Skeletal muscle tissue (tissue), 4 donors: ENCODE measurements around the gene PNLIPRP1. TPM values are rescaled to one million over a fixed set of nuclear protein-coding genes. Genes with fewer than 3 reads are reported as not detected.

Experiments used
- H3K27ac ChIP-seq: one replicate; pipeline ENCODE4 v1.7.0; 2013; ENCODE audit warnings: mild to moderate bottlenecking, low read depth, low read length, inconsistent platforms
- H3K27me3 ChIP-seq, 3 donors: one replicate each; pipeline ENCODE4 v1.7.0; 2013; ENCODE audit warnings: low read length in 3 of 3; ENCODE audit not compliant: control insufficient read depth in 3 of 3, insufficient read depth in 3 of 3
- H3K36me3 ChIP-seq, 3 donors: one replicate each; pipeline ENCODE4 v1.7.0; 2013; ENCODE audit warnings: low read length in 3 of 3; ENCODE audit not compliant: control insufficient read depth in 3 of 3, insufficient read depth in 3 of 3
- H3K4me1 ChIP-seq, 3 donors: one replicate each; pipeline ENCODE4 v1.7.0; 2013; ENCODE audit warnings: low read length in 3 of 3, mild to moderate bottlenecking in 3 of 3; ENCODE audit not compliant: control insufficient read depth in 3 of 3, insufficient read depth in 3 of 3
- H3K4me3 ChIP-seq, 3 donors: one replicate each; pipeline ENCODE4 v1.7.0; 2013; ENCODE audit warnings: low read length in 3 of 3
- H3K9ac ChIP-seq, 3 donors: one replicate each; pipeline ENCODE4 v1.7.0; 2013; ENCODE audit warnings: low read length in 3 of 3, mild to moderate bottlenecking in 3 of 3, moderate library complexity in 2 of 3, low read depth in 1 of 3
- H3K9me3 ChIP-seq, 3 donors: one replicate each; pipeline ENCODE4 v1.7.0; 2013; ENCODE audit warnings: low read length in 3 of 3; ENCODE audit not compliant: control insufficient read depth in 3 of 3
- total RNA-seq: library from RNA; depleted of rRNA; stranded (reverse); fragments of >200 nt; gene quantifications from one replicate; pipeline ENCODE4 v1.2.3, GENCODE V29; 2014
- donor health status: Osteomylitis.

Gene PNLIPRP1
- total RNA-seq, 1 donor from 2014 or later, result not detected

DNA sequence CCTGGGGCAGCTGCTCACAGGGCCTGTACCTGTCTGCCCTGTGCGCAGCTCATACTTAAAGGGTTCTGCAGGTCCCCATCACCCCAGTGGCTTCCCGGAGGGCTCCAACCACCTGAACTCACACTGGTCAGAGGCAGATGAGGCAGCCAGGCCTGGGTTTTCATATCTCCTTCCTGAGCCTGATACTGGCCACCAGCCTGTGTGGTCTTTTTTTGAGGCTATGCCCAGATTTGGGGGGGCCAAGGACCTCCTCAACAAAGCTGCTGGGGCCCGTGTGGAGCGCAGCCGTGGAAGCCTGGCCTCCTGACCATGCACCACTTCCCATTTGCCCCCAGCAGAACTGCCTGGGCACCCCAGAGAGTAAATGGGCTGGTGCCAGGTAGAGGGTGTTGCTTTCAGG, 55.7 kb downstream of the PNLIPRP1 start:
- H3K36me3 ChIP-seq, result no peaks in the 10 kb centered on the region
- H3K9ac ChIP-seq, result no peak overlapping the region
- H3K4me1 ChIP-seq, result no peaks in the 10 kb centered on the region
- H3K27ac ChIP-seq, result no peak overlapping the region
- H3K9me3 ChIP-seq, result peaks cover 0 to 5% (median 0%) of the 10 kb centered on the region in 3 donors
- H3K27me3 ChIP-seq, result no peaks in the 10 kb centered on the region
- no peak overlapping the region for H3K4me3 ChIP-seq

DNA sequence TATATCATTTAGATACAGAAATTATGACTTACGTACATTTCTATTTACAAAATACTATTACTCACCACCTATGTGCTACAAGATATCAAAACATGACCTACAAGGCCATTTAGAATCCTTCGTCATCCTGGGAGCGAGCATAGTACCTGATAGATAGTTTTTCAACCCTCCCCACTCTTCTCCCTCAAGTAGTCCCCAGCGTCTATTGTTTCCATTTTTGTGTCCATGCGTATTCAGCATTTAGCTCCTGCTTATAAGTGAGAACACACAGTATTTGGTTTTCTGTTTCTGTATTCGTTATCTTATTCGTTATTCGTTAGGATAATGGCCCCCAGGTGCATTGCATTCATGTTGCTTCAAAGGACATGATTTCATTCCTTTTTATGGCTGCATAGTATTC, 58.1 kb downstream of the PNLIPRP1 start:
- H3K27me3 ChIP-seq, result no peaks in the 10 kb centered on the region
- peaks cover 0 to 5% (median 0%) of the 10 kb centered on the region in 3 donors for H3K9me3 ChIP-seq
- no peak overlapping the region for H3K27ac ChIP-seq
- H3K4me1 ChIP-seq, result no peaks in the 10 kb centered on the region
- no peaks in the 10 kb centered on the region for H3K36me3 ChIP-seq
- H3K9ac ChIP-seq, result no peak overlapping the region
- H3K4me3 ChIP-seq, result no peak overlapping the region

DNA sequence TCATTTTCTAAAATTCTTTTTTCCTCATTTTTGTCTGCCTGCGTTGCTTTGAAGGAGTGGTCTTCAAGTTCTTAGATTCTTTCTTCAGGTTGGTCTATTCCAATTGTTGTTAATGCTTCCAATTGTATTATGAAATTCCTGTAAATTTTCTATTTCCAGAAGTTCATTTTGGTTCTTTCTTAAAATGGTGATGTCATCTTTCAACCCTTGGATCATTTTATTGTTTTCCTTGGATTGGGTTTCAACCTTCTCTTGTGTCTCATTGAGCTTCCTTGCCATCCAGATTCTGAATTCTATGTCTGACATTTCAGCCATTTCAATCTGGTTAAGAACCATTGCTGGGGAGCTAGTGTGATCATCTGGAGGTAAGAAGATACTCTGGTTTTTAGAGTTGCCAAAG, 63.1 kb downstream of the PNLIPRP1 start:
- Histone ChIP-seq H3K27me3 (peaks cover 0 to 4% (median 0%) of the 10 kb centered on the region in 3 donors), H3K36me3 (no peaks in the 10 kb centered on the region), H3K4me1 (no peaks in the 10 kb centered on the region), H3K27ac (no peak overlapping the region), H3K9ac (no peak overlapping the region), H3K9me3 (peaks cover 0 to 5% (median 0%) of the 10 kb centered on the region in 3 donors), H3K4me3 (no peak overlapping the region)

DNA sequence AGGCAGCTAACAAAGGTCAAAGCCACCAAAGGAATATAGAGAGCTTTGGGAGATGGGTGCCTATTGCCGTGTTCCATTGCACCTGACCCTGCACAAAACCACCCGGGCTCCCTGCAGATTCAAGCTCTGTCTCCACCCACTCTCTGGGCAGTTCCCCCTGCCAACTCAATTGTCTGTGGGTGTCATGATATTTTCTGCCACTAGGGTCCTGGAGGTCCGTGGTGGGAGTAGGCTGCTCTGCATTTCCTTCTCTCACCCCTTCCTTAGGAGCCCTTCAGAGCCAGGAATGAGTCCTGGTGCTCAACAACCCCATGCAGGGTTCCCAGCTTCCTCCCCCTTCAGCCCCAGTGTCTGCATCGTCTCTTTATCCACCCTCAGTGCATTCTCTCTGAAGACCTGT, 64.1 kb downstream of the PNLIPRP1 start:
- H3K27me3 ChIP-seq, result peaks cover 0 to 4% (median 0%) of the 10 kb centered on the region in 3 donors
- H3K9me3 ChIP-seq, result peaks cover 0 to 5% (median 0%) of the 10 kb centered on the region in 3 donors

DNA sequence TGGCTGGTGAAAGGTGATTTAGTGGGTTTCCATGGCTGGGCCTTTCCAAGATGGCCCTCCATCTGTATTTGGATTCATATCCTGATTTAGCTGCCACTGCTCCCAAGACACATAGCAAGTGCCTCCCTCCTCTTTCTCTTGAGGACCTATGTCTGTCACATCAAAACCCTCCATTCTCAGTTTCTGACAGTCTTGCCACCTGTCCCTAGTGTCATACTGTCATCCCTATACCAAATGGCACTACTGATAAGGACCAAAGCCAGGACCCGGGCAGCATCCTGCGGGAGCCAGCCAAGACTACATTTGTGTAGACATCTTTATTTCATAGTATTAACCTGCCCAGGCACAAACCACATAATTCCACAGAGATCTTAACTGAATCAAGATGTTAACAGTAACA, 64.8 kb downstream of the PNLIPRP1 start:
- Histone ChIP-seq H3K27ac (no peak overlapping the region), H3K27me3 (peaks cover 0 to 4% (median 0%) of the 10 kb centered on the region in 3 donors)

More for the DNA sequence above, 64.1 kb downstream of the PNLIPRP1 start:
- Histone ChIP-seq H3K4me1 (no peaks in the 10 kb centered on the region), H3K27ac (no peak overlapping the region), H3K9ac (no peak overlapping the region), H3K36me3 (no peaks in the 10 kb centered on the region), H3K4me3 (no peak overlapping the region)

DNA sequence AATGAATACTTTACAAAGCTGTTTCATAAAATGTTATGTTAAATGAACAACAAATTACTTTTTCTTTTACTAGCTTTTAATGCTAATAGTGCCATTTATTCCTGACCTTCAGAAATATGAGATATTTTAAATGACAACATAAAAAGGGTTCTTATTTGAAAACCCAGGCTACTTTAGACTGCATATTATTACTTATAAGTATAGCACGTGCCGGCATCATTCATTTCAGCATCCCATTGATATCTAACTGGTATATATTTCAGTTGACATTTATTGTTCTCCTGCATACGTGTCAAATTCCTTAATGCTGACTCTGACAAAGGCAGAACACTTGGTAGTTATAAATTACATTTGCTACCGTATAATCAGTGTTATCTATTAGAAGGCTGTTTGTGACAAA, 65.3 kb downstream of the PNLIPRP1 start:
- Histone ChIP-seq H3K36me3 (no peaks in the 10 kb centered on the region), H3K9ac (no peak overlapping the region), H3K27ac (no peak overlapping the region), H3K27me3 (peaks cover 0 to 4% (median 0%) of the 10 kb centered on the region in 3 donors), H3K4me1 (no peaks in the 10 kb centered on the region), H3K9me3 (no peaks in the 10 kb centered on the region), H3K4me3 (no peak overlapping the region)

More for the DNA sequence above, 64.8 kb downstream of the PNLIPRP1 start:
- H3K4me3 ChIP-seq, result no peak overlapping the region
- H3K36me3 ChIP-seq, result no peaks in the 10 kb centered on the region
- H3K4me1 ChIP-seq, result no peaks in the 10 kb centered on the region
- H3K9ac ChIP-seq, result no peak overlapping the region
- no peaks in the 10 kb centered on the region for H3K9me3 ChIP-seq

DNA sequence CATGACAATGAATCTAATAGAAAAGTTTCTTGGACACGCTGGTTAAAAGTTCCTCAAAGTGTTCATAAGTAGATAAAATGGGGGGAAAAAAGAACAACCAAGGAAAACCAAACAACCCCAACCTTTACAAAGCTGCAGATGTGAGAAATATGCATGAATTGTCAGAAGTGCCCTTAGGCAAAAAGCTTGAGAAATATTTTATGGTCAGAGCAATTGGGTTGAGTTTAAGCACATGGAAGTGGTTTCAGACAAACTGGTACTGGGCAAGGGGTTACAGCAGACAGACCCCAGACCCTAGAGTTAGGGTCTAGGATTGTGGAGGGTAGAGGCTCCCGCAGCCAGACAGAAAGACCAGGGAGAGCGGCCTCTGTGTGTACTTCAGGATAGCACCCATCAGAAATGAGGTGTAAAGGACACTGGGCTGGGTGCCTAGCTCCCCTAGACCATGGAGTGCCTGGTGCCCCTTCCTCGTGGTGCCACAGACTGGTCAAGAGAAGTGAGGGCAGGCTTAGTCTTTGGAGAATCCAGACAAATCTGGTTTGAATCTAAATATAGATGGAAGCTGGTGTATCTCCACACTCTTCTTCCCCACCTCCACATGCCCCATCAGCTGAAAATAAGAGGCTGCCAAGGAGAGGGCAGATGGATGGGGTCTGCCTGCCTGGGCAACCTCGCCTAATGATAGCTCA, 67.2 kb downstream of the PNLIPRP1 start:
- Histone ChIP-seq H3K9me3 (no peaks in the 10 kb centered on the region), H3K27ac (no peak overlapping the region), H3K9ac (no peak overlapping the region), H3K4me1 (no peaks in the 10 kb centered on the region), H3K4me3 (no peak overlapping the region), H3K27me3 (peaks cover 0 to 4% (median 0%) of the 10 kb centered on the region in 3 donors), H3K36me3 (no peaks in the 10 kb centered on the region)

Other genes starting within 250 kb of the PNLIPRP1 start
- gene PNLIPRP3, start 163.1 kb upstream of the PNLIPRP1 start, total RNA-seq, result under 0.01 TPM
- 1.0 TPM for gene PNLIP, start 45.0 kb upstream of the PNLIPRP1 start, total RNA-seq
- gene PNLIPRP2, start 30.0 kb downstream of the PNLIPRP1 start, total RNA-seq, result not detected
- 8.4 TPM for gene HSPA12A, start 151.6 kb downstream of the PNLIPRP1 start, total RNA-seq